Effector CD8-positive, alpha-beta T cell (primary cell): Measurements from ENCODE around the gene PSMD7.

ENCODE experiments used
- DNase-seq: peaks from one replicate; lab custom pipeline; 2025; lab: John Stamatoyannopoulos, UW
- total RNA-seq, 4 experiments: gene quantifications; one replicate each; lab custom pipeline; 2026; lab: John Stamatoyannopoulos, UW

Gene PSMD7
- 104 to 199 (median 119) reads per million in 4 experiments for total RNA-seq

GRCh38 chr16:74296432-74297144, at the start of gene PSMD7:
PSMD7 (plus strand) TSS chr16:74296814; CDS start chr16:74296915, 101 bp downstream.
- peak; percentile 79 for DNase-seq

DNA sequence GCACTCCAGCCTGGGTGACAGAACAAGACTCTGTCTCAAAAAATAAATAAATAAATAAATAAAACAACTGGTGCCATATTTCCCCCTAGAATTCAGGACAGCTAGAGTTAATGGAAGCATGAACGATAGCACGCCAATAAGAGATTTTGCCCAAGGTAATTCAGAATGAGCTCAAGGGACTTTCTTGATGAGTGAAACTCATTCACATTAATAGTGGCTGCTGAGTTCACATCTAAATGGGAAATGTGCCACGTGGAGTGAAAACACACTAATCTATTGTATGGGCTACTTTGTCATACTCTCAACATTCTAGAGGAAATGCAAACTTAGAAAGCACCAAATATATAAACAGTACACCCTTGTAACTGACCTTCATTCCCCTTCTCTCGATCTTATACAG, 47.4 kb upstream of the PSMD7 start:
- DNase-seq, result no peak

GRCh38 chr16:74249846-74250245, 46.8 kb upstream of the PSMD7 start:
- DNase-seq, result no peak

DNA sequence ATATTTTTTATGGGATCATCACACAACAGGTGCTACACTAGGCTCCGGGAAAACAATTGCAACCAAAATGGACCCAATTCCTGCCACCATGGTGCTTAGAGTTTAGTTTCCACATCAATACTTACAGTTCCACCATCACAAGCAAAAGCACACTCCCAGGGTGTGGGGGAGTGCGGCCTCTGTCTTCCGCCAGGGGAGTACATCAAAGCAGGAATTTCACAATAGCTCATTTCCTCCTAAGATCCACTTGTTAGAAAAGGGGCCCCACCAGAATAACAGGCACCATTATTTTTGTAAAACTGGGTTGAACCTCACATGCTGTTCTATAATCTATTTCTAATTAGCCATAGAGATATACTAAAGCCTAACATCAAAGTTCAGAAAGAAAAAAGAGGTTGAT, 44.3 kb upstream of the PSMD7 start:
- DNase-seq, result no peak

- no peak for DNase-seq
These were observed 43.3 kb upstream of the PSMD7 start for GRCh38 chr16:74253161-74253938.

DNA sequence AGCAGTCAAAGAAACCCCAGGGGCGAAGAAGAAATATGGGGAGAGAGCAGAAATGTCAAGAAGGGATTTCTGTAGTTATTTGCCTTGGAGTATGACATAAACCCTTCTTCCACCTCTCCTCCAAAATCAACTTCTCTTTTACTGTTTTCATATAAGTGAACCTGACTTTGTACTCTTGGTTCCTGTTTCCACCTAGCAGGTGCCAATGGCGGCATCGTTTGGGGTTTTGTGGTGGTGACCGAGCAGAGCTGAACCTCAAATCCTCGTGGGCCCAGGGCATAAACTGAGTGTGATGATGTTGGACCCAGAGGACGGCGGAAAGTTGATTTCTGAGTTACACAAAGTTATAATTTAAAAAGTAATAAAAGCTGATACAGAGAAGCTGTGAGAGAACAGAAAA, 39.6 kb upstream of the PSMD7 start:
- no peak for DNase-seq

DNA sequence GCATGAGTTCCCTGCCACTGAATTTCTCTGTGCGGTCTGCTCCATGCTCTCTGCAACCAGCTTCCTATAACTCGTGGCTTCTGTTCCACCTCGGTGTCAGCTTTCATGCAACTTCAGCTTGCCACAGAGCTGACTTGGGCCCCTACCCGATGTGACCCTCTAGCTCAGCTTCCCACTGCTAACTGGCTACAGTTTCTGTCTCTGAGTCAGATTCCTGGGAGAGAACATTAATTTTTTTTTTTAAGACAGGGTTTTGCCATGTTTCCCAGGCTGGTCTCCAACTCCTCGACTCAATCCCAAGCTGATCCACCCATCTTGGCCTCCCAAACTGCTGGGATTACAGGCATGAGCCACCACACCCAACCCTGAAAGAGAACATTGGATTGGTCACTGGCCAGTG, 35.5 kb upstream of the PSMD7 start:
- no peak for DNase-seq

- DNase-seq, result no peak
These were observed 31.8 kb upstream of the PSMD7 start for GRCh38 chr16:74264811-74265210.

- DNase-seq, result no peak
These were observed 28.2 kb upstream of the PSMD7 start for GRCh38 chr16:74268372-74268782.

- no peak for DNase-seq
These were observed 24.7 kb upstream of the PSMD7 start for GRCh38 chr16:74271872-74272271.

GRCh38 chr16:74275031-74275636, 21.5 kb upstream of the PSMD7 start:
- DNase-seq, result no peak

DNA sequence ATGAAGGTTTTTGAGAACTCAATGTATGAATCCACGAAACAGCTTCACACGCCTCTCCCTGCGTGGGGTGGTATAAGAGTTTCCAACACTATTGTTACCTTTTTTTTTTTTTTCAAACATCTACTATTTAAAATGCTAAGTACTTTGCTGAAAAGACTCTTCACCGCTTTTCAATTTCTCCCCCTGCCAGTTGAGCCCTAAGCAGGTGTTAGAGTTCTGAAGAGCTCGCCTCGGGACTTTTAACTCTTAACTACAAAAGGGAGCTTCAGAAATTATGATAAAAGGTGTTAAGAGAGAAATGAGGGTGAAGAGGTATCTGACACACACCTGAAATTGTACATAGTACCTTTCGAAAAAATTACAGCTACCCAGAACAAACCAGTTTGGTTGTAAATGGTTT, 20.9 kb upstream of the PSMD7 start:
- DNase-seq, result no peak

DNA sequence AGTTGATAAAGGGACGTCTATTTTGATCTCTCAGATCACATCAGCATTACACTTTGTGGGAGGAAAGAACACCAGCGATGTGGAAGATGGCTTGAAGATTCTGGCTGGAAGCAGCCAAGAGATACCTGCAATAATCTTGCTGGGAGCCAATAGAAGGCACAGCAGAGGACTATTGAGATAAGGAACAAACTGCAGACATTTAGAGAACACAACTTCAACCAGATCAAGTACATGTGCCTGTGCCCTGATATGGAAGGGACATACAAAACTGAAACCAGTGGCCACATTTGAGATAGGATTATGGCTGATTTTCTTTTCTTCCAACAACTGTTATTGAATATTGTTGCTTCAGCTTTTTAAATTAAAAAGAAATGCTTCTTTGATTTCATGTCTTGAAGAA, 18.6 kb upstream of the PSMD7 start:
- DNase-seq, result no peak

- DNase-seq, result no peak
These were observed 17.3 kb upstream of the PSMD7 start for GRCh38 chr16:74279266-74279665.

- DNase-seq, result no peak
These were observed 16.8 kb upstream of the PSMD7 start for GRCh38 chr16:74279805-74280204.

DNA sequence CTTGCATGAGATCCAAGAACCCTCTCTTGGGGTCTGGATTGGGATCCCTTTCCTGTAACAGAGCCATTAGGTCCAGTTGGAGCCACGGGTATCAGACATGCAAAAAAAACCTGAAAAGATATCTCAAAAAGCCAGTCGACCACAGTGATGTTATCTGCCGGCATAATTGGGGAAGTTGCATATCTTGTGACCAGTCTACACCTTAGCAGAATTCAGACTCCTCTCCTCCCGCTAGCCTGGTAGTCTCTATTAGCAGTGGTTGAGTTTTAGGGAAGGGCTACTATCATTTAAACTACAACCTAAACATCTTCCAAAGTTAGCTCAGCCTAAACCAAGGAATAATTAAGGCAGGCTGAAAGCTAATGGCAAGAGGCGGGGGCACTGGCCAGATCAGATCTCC, 16.2 kb upstream of the PSMD7 start:
- no peak for DNase-seq

DNA sequence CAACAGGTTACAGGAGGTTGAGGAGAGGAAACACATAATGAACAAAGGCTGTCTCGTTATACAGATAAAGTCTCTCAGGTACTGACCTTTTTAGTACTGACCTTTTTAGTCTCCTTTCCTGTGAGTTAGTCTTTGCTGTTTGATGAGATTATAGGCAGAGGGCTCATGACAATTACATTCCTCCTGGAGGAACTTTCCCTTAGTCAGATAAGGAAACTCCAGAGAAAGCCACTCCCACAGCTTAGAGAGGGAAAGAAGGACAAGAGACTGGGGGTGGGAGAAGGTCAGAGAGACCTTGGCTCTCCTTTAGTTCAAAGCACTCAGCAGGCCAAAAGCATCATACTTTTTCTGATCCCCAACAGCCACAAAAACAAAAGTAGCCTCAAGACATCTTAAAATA, 15.3 kb upstream of the PSMD7 start:
- DNase-seq, result no peak

- DNase-seq, result no peak
These were observed 12.9 kb upstream of the PSMD7 start for GRCh38 chr16:74283716-74284115.

DNA sequence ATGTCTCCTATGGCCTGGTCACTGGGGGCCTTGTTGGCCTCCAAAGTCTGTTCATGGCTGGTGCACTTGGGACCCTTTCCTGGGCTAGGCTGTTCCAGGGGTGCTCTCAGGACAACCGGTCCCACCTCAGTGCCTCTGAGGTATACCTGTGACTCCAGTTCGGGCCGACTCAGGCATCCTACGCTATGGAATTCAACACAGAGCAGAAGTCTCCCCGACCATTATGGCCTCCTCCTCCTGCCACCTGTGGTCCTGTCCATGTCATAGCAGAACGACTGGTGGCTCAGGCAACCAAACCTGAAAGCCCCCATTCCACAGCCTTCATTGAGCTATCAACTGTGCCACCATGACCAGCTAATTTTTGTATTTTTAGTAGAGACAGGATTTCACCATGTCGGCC, 8.5 kb upstream of the PSMD7 start:
- no peak for DNase-seq

GRCh38 chr16:74290356-74290755, 6.3 kb upstream of the PSMD7 start:
- DNase-seq, result no peak

DNA sequence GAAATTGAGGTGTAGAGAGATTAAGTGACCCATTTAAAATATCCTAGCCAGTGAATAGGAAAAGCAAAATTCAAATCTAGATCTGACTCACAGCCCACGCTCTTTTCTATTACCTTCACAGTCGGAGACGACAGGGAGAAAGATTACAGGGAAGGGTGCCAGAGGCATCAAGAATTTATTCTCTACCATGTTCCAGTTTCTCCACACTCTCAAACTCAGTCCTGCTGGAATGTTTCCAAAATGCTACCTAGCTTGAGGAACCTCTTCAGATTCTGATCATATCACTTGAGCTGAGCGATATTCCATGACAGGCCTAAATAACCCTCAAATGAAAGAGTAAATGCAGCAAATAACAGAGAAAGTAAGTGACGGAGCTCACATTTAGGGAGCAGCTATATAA, 5.4 kb upstream of the PSMD7 start:
- no peak for DNase-seq

DNA sequence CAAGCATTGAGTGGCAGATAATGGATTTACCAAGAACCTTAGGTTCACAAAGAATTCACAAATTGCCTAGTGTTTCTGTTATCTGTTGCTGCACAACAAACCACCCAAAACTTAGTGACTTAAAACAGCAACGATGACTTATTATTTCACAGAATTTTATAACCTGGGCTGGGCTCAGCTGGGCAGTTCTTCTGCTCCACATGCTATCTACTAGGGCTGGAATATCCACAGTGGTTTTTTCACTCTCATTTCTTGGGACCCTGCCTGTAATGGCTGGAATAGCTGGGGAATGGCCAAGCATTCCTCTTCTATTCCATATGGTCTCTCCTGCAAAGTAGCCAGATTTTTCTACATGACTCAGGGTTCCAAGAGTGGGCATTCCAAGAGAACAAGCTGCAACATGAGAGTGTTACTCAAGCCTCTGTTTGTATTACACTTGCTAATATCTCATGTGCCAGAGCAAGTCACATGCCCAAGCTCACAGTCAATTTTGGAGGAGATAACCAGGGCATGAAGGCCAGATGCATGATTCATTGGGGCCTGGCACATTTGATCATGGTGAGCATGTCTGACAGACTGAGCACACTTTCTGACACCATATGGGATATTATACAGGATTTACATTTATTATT, 4.9 kb upstream of the PSMD7 start:
- no peak for DNase-seq

DNA sequence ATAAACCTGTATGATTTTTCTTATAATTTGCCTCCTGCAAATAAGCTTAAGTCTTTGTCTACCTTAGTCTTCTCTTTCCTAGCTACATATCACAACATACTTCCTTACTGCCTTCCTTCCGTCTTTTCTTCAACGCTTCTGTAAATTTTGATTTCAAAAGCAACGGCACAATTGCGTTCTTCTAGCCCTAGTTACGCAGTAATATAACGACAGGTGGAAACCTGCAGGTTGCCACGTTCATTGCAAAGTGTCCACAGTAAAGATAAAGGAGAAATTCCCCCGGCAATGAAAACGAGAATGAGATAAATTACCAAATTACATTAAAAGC, 546 bp upstream of the PSMD7 start:
- no peak for DNase-seq
